ENCODE measurements around the gene ABLIM2. TPM values are rescaled to one million over a fixed set of nuclear protein-coding genes. Genes with fewer than 3 reads are reported as not detected.

Gene ABLIM2
- total RNA-seq, 1 experiment from 2014 or later: 6.1 TPM

DNA sequence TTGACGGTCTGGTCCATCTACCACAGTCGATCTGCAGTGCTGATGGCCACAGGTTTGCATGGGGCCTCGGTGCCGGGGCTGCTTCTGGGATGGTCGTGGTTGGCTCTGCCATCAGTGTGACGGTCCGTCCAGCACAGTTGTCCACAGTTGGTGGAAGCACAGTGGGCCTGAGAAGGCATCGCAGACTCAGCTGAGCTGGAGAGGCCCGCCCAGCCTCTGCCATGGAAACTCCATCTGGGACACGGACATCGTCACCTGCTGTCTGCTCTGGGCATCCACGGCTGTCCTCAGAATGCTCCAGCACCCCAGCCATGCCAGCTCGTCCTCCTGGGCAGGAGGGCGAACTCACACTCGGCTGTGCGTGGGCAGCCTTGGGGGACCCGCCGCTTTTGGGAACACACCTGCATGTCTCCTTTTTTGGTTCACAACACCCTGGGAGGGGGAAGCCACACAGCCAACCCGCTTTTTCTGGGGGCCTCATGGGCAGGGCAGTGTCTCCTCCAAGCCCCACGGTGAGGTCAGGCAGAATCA, 33.0 kb downstream of the ABLIM2 start:
- no peaks in the 10 kb centered on the region for H3K4me1 ChIP-seq (ENCODE audit: control insufficient read depth in 1 of 2, insufficient read depth in 2 of 2, low read length in 2 of 2)
- H3K9ac ChIP-seq (ENCODE audit: low read length): no peak overlapping the region
- no peak for TF ChIP-seq ELF1 (IDR thresholded peaks at IDR 0.05; ENCODE audit: borderline replicate concordance, low read depth)
- no peak for TF ChIP-seq SP1 (IDR thresholded peaks at IDR 0.05; ENCODE audit: low read depth)
- no peak for TF ChIP-seq YY1 (IDR thresholded peaks at IDR 0.05; ENCODE audit: extremely low read depth, insufficient replicate concordance, low read depth, low read length)
- TF ChIP-seq, protein P1, sequence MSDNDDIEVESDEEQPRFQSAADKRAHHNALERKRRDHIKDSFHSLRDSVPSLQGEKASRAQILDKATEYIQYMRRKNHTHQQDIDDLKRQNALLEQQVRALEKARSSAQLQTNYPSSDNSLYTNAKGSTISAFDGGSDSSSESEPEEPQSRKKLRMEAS (IDR thresholded peaks at IDR 0.05): no peak
- TF ChIP-seq ZNF274 (IDR thresholded peaks at IDR 0.05; ENCODE audit: low read depth, low read length): no peak
- TF ChIP-seq POLR2A (IDR thresholded peaks at IDR 0.05; ENCODE audit: borderline replicate concordance, extremely low read depth, insufficient read depth, insufficient read length): no peak
- no peak for TF ChIP-seq EZH2phosphoT487 (IDR thresholded peaks at IDR 0.05; ENCODE audit: borderline replicate concordance)
- TF ChIP-seq, protein P2, sequence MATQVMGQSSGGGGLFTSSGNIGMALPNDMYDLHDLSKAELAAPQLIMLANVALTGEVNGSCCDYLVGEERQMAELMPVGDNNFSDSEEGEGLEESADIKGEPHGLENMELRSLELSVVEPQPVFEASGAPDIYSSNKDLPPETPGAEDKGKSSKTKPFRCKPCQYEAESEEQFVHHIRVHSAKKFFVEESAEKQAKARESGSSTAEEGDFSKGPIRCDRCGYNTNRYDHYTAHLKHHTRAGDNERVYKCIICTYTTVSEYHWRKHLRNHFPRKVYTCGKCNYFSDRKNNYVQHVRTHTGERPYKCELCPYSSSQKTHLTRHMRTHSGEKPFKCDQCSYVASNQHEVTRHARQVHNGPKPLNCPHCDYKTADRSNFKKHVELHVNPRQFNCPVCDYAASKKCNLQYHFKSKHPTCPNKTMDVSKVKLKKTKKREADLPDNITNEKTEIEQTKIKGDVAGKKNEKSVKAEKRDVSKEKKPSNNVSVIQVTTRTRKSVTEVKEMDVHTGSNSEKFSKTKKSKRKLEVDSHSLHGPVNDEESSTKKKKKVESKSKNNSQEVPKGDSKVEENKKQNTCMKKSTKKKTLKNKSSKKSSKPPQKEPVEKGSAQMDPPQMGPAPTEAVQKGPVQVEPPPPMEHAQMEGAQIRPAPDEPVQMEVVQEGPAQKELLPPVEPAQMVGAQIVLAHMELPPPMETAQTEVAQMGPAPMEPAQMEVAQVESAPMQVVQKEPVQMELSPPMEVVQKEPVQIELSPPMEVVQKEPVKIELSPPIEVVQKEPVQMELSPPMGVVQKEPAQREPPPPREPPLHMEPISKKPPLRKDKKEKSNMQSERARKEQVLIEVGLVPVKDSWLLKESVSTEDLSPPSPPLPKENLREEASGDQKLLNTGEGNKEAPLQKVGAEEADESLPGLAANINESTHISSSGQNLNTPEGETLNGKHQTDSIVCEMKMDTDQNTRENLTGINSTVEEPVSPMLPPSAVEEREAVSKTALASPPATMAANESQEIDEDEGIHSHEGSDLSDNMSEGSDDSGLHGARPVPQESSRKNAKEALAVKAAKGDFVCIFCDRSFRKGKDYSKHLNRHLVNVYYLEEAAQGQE (IDR thresholded peaks at IDR 0.05; ENCODE audit: low read depth): no peak
- TF ChIP-seq RAD21 (IDR thresholded peaks at IDR 0.05; ENCODE audit: low read depth): no peak
- TF ChIP-seq TCF7L2 (IDR thresholded peaks at IDR 0.05; ENCODE audit: borderline replicate concordance, extremely low read depth, insufficient read depth, insufficient read length): no peak
- no peak for TF ChIP-seq ZFX (IDR thresholded peaks at IDR 0.05)
- TF ChIP-seq, protein P3, sequence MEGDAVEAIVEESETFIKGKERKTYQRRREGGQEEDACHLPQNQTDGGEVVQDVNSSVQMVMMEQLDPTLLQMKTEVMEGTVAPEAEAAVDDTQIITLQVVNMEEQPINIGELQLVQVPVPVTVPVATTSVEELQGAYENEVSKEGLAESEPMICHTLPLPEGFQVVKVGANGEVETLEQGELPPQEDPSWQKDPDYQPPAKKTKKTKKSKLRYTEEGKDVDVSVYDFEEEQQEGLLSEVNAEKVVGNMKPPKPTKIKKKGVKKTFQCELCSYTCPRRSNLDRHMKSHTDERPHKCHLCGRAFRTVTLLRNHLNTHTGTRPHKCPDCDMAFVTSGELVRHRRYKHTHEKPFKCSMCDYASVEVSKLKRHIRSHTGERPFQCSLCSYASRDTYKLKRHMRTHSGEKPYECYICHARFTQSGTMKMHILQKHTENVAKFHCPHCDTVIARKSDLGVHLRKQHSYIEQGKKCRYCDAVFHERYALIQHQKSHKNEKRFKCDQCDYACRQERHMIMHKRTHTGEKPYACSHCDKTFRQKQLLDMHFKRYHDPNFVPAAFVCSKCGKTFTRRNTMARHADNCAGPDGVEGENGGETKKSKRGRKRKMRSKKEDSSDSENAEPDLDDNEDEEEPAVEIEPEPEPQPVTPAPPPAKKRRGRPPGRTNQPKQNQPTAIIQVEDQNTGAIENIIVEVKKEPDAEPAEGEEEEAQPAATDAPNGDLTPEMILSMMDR (IDR thresholded peaks at IDR 0.05 in 2 of 3, conservative IDR thresholded peaks at IDR 0.05 in 1 of 3; ENCODE audit: borderline replicate concordance in 1 of 3, insufficient read depth in 1 of 3, low read depth in 2 of 3, low read length in 2 of 3): no peak
- TF ChIP-seq FOSL1 (IDR thresholded peaks at IDR 0.05; ENCODE audit: low read depth): no peak
- TF ChIP-seq, protein P4, sequence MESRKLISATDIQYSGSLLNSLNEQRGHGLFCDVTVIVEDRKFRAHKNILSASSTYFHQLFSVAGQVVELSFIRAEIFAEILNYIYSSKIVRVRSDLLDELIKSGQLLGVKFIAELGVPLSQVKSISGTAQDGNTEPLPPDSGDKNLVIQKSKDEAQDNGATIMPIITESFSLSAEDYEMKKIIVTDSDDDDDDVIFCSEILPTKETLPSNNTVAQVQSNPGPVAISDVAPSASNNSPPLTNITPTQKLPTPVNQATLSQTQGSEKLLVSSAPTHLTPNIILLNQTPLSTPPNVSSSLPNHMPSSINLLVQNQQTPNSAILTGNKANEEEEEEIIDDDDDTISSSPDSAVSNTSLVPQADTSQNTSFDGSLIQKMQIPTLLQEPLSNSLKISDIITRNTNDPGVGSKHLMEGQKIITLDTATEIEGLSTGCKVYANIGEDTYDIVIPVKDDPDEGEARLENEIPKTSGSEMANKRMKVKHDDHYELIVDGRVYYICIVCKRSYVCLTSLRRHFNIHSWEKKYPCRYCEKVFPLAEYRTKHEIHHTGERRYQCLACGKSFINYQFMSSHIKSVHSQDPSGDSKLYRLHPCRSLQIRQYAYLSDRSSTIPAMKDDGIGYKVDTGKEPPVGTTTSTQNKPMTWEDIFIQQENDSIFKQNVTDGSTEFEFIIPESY (IDR thresholded peaks at IDR 0.05; ENCODE audit: extremely low read depth, insufficient replicate concordance, low read length): no peak
- no peak for TF ChIP-seq EZH2 (IDR thresholded peaks at IDR 0.05)
- no peak for TF ChIP-seq EGR1 (IDR thresholded peaks at IDR 0.05; ENCODE audit: low read depth)
- no peak for TF ChIP-seq CBX3 (IDR thresholded peaks at IDR 0.05; ENCODE audit: low read depth)
- H3K27me3 ChIP-seq (ENCODE audit: insufficient read depth, low read length): no peaks in the 10 kb centered on the region
- POLR2A ChIA-PET: no interaction called here
- no peaks in the 10 kb centered on the region for H3K36me3 ChIP-seq (ENCODE audit: control insufficient read depth in 1 of 2, insufficient read depth in 2 of 2, low read length in 2 of 2)
- RAD21 ChIA-PET (ENCODE audit: low non-redundant PET in 1 of 2, low total read pairs in 2 of 2, uncharacterized antibody in 2 of 2, unreplicated experiment in 2 of 2): no interaction called here
- BruUV-seq (replicated peaks): no TSS peak
- DNase-seq (ENCODE audit: low read depth, low spot score): no peak
- intact Hi-C loops (cut with micrococcal nuclease): no loop called here
- H3K27ac ChIP-seq (ENCODE audit: low read depth, low read length): no peak overlapping the region
- H3K4me2 ChIP-seq (ENCODE audit: low read length): no peak overlapping the region
- H2AFZ ChIP-seq (ENCODE audit: low read depth, low read length, poor library complexity, severe bottlenecking): no peak overlapping the region
- H3K9me3 ChIP-seq (ENCODE audit: control insufficient read depth in 1 of 2, insufficient read depth in 1 of 2, low read depth in 1 of 2, low read length in 2 of 2): no peaks in the 10 kb centered on the region
- H3K79me2 ChIP-seq (ENCODE audit: insufficient read depth, low read length): no peaks in the 10 kb centered on the region
- CTCF ChIA-PET: no interaction called here
- ATAC-seq: no peak
- H4K20me1 ChIP-seq (ENCODE audit: insufficient read depth): no peaks in the 10 kb centered on the region
- no peaks in the 10 kb centered on the region for H3K9me2 ChIP-seq (ENCODE audit: insufficient read depth)
- H3K4me3 ChIP-seq (replicated peaks in 1 of 2; ENCODE audit: low read depth in 1 of 2, low read length in 2 of 2): no peak overlapping the region
